ENCODE data around the gene GNE.

DNA sequence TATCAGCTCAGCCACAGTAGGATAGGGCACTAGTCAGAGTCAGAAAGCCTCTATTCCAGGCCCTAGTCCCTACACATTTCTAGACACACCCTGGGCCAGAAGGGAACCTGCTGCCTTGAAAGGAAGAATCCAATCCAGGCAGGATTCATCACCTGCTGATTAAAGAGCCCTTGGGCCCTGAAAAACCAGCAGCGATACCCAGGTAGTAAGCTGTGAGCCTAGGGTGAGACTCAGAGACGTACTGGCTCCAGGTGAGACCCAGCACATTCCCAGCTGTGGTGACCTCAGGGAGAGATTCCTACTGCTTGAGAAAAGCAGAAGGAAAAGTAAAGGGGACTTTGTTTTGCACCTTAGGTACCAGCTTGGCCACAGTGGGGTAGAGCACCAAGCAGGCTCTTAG lies 84.4 kb downstream of the GNE start:
- no peak for TF ChIP-seq TEAD4 (IDR thresholded peaks at IDR 0.05)
- TF ChIP-seq EP300 (IDR thresholded peaks at IDR 0.05; ENCODE audit: borderline replicate concordance): no peak
